CD4-positive, alpha-beta T cell treated with Interferon gamma for 1 hour (primary cell): Measurements from ENCODE around the gene NT5C3B.

Experiments
- DNase-seq: peaks from one replicate; pipeline ENCODE4 v3.0.0-alpha.2; 2020

Gene NT5C3B

DNA sequence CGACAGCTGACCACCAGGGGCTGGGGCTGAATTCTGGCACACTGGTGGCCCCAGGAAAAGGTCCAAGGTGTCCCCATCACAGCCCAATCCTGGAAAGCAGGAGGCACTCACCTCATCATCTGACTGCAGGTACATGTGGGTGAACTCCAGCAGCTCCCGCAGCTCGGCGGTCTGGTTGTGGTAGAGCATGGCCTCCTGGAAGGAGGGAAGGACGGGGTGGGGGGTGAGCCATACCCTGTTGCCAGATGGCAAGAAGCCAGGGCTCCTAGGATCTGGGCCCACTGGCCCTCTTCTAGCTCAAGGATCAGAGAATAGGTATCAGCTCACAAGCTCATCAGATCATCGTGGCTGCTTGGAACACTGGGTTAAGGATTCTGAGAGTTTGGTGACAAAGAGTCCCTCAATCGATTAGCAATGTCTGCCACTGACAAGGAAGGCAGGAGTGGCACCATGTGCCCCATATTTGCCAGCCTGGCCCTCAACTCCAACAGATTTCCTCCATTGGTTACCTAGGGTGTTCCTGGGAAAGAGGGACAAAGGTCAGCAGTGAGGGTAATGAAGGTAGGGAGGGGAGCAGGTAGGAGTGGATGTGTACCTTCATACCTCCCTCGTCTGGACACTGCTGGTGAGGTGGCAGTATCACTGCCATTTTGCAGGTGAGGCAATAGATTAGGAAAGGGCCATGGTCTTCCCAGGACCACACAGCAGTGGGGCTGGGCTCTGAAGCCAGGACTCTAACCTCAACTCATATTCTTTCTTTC is 29.2 kb downstream of the NT5C3B start:
- no peak for DNase-seq

DNA sequence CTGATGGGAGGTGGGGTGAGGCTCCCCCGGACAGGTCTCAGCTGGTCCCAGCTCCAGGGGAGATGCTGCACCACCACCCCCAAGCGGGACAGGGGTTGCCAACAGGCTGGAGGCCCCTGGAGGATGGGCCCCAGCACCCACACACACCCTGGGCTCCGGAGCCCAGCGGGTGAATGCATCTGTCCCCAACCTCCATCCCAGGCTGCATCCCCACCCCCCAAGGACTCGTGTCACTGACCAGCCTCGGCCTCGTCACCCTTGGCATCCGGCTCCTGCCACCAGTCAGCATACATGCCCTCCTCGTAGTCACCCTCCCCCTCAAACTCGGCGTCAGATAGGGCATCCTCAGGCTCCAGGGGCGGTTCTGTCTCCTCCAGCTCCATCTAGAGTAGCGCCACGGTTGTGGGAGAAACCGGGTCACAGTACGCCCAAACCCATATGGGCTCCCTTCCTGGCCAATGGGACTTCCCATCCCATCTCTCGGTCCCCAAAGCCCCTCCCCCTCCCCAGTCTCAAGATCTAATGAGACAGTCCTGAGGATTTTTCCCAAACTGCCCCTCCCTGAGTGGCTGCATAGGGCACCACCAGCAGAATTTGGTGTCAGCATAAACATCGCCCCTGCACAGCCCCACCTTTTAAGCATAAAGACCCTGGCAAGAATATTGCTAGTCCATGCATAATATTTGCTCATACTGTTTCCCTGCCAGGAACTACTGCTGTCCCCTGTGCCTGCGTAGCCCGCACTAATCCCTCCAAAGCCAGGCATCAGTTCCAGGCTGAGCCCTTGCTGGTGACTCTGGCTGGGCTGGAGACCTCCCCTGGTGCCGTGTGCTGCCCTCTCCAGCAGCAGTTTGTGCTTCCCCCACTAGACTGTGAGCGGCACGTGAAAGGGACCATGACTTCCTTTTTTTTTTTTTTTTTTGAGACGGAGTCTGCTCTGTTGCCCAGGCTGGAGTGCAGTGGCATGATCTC is 32.7 kb downstream of the NT5C3B start:
- no peak for DNase-seq

DNA sequence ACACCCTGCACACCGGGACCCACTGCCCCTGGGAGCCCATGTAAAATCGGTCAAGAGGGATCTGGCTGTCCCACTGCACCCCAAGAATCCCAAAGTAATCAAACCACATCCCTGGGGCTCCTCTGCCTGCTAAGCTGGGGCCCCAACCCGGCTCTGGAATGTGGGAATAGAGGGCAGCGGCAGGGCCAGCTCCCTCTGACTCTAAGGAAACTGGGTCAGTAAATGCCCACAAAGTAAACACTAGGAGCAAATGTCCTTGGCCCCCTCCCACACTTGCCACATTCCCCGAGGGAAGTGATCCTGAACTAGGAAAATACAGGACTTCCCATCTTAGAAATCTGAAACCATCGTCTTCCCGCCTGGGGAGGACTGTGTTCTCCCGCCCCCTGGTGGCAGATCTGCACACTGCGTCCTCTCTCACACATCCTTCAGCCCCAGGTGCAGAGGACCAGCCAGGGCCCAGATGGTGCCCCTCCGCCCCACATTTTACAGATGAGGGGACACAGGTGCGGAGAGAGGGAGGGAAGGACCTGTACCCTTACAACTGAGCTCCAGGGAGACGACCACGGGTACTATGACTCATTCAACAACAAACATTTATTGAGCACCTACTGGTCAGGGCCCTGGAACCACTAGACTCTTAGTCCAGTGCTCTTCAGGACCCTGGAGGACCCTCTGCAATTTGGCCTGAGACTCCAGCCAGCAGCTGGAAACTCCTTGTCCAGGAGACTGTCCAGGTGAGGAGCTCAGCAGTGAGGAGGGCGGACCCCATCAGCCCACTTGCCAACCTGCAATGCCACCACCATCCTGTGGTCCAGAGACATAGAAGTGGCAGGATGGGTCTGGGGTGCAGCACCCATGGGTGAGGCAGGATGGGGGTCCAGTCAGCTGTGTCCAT is 34.4 kb downstream of the NT5C3B start:
- peak; percentile 55 for DNase-seq

DNA sequence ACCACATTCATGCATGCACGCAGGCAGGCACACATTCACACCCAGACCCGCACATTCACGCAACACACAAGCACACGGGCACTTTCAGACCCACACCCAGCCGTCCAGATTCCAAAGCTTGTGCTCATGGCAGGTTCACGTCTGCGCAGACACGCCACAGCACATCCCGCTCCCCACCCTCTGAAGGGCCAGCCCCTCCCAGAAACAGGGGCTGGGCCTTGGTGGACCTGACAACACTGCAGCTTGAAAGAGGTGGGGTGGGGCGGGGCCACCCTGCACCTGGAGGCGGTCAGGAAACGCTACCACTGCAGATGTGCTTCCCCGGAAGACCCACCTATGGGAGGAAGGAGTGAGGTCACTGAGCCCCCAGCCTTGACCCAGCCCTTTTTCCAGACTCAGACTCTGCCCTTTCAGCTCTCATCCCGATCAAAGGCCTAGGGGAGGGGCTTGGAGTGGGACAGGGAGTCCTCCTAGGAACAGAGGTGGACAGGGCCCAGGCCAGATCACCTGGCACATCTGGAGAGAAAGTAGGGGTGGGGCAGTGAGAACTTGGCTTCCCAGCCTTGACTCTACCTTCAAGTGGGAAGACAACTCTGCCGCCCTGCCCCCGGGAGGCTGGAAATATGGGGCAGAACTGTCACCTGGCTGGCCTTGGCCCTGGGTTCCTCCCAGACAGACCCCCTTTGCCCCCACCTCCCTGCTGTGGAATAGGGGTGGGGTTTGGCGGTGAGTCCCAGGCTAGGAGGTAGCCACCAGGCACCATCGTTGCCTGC is 35.2 kb downstream of the NT5C3B start:
- no peak for DNase-seq

DNA sequence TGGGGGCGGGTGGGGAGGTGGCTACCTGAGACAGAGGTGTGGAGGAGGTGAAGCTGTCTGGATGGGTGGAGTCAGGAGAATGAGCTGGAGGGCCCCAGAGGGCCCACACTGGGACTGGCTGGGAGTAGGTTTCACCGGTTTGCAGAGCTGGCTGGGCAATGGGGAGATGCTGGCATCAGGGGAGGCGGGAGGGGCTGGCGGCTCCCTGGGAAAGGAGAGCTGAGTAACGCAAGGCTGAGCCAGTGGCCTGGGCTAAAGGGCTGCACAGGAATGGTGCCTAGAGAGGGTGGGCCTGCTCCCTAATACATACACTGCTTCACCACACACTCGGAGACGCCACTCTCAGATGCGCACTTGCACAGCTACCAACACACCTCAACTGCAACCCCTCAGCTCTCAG is 36.7 kb downstream of the NT5C3B start:
- no peak for DNase-seq

DNA sequence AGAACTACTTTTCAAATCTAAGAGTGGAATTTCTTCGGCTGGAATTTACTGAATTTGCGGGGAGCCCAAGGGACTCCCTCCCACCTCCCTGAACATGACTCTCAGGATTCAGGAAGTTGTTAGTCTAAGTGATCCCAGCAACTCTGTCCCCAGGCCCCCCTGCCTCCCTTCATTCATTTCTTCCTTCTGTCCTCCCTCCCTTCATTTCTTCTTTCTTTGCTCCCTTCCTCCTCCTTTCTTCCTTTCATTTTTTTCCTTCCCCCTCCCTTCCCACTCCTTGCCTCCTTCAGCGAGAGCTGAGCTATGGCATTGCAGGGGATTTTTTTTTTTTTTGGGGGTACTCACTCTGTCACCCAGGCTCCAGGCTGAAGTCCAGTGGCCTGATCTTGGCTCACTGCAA is 38.7 kb downstream of the NT5C3B start:
- DNase-seq: no peak

DNA sequence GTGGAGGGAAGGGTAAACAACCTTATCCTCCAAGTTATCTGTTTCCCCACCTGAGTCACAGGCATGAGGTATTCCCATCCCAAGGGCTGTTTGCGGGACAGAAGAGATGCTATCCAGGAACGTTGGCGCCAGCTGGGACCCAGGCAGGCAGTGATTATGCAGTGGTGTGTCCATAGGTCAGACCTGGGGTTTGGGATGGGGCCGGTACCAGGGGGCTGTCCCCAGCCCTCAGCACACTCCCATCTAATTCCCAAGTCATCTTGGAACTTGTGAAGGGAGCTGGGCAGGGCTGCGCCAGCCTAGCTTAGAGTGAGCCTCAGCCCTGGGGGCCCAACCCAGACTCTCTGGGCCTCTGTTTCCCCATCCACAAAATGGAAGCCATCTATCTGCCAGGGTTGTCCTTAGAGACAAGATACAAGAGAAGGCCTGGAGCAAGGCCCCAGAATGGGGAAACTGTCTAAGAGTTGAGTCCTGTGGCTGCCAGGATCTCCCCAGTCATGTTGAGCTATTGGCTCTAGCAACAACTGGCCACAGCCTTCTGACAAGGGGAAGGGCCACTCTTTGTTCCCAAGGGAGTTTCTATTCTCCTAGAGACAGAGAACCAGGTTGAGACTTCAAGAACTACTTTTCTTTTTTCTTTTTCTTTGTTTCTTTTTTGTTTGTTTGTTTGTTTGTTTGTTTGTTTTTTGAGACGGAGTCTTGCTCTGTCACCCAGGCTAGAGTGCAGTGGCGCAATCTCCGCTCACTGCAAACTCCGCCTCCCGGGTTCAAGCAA is 39.7 kb downstream of the NT5C3B start:
- no peak for DNase-seq

DNA sequence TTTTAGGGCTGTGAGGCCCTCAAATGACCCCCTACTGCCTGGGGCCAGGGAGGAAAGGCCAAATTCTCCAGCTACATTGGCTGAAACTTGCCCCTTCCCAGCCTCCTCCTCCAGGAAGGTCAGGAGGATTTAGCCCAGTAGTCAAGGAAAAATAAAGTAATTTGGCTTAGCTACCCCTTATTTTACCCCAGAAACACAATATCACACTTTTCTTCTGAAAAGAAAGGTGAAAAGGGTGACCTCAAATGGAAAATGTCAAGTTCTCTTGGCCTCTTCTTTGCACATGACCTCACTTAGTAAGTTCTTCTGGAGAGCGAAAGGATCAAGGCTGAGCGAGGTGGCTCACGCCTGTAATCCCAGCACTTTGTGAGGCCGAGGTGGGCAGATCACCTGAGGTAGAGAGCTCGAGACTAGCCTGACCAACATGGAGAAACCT is 41.5 kb downstream of the NT5C3B start:
- no peak for DNase-seq

DNA sequence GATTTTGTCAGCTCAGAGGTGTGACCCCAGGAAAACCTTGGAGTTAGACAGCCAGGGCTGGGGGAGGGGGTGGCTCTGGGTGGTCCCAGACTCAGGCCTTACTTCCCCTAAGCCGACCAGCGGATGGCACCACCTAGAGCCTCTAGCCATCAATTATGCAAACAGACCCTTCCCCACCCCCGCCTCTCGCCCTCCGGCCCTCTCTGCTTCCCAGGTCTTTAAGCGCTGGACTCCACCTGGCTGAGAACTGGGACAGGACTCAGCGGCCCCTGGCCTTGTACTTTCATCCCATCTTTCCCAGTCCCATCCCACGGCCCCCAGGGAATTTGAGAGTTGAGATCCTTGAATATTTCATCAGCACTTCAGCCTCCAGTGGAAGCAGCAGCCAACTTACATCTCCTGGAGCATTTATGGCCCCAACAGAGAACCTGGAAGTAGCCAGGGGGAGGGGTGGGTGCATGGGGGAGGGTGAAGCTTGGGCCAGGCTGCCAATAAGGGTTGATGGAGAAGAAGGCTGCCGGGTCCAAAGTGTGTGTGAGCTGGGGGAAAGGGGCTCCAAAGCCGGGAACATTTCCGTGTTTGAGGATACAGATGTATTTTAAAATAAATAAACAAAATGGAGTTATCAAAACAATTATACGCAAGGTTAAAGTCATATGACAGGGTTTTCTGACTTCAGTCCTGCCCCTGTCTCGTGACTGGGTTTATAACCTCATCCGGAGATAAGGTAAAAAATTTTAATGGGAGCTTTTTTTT is 42.1 kb downstream of the NT5C3B start:
- no peak for DNase-seq

DNA sequence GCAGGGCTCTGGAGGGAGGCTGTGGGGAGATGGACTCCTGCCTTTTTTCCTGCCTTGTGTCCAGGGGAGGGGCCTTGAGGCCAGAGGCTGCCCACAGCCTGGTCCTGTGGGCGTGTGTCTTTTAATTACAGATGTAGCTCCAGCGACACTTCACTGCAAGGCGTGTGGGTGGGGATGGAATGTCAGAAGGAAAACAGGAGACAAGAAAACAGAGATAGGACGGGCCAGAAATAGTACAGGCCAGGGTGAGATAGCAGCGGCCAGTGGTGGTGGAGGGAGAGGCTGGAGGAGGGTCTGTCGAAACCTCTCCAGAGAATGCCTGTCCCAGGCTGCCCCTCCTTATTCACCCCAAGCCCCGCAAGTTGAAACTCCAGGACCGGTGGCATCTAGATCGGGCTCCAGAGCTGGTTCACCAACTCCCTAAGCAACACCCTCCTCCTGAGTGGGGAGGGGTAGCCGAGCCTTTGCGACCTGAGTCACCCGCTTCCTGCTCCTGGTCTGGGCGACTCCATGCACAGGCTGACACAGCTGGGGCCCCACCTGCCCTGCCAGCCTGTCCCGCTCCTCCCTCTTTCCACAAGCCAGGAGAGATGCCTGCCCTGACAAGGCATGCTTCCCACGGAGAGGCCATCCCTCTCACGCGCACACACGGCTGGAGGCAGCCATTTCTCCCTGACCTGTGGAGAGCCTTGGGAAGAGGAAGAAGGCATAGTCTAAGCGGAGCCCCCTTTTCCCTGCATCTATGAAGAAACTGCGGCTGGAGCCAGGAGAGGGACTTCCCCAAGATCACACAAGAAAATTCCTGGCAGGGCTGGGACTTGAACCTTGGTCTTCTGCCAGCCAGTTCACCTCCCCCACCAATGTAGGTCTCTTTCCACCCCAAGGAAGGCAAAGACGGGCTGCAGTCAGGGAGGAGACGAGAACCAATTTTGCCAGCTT is 42.9 kb downstream of the NT5C3B start:
- no peak for DNase-seq

DNA sequence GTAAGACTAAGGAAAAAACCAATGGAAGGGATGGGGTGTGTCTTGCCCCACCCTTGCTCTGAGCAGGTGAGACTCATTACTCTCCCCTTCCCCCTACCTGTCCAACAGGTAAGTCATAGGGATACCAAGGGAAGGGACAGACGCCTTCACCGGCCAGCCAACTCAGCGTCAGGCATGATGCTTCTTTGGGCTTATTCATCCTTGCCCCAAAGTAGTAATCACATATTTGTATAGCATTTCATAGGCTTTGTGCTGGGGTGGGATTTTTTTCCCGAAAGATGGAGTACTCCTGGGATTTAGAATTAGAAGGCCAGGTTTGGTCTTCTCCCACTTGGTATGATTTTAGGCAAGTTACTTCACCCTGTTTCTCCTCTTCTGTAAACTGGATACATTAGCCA is 49.0 kb downstream of the NT5C3B start:
- DNase-seq: no peak

DNA sequence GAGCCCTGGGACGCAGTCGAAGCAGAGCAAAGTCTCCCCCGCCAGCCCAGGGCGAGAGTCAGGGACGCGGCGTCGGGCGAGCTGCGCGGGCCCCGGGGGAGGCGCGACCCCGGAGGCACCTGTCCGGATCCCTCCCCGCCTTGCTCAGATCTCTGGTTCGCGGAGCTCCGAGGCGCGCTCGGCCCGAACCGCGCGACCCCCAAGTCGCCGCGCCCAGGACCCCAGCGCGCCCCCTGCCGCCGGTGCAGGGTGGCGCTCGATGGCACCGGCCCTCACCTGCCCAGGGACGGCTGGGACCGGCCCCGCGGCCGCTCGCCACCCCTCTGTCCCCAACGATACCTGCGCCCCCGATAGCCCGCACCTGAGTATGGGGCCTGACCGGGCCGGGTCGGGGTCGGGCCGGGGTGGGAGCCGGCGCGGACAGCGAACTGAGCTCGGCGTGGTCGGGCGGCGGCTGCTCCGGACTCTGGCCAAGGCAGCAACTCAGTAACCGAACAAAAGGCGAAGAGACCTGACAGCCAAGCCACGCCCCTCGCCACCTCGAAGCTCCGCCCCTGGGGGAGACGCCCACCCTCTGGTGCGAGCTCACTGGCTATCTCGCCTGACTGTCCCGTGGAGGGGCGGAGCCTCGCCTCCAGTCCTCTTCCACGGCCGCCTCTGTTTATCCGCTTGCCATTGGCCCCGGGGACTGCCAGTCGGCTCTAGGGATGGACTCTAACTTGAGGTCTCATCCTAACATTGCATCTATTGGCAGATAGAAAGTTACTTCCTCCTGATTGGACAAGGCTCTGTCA is 49.6 kb downstream of the NT5C3B start, which contains the start of gene JUP:
JUP (minus strand) TSS at position 485 of the 794 bp plus-strand sequence. CDS start 14,857 bp downstream, outside the sequence.
- peak; percentile 97 for DNase-seq

DNA sequence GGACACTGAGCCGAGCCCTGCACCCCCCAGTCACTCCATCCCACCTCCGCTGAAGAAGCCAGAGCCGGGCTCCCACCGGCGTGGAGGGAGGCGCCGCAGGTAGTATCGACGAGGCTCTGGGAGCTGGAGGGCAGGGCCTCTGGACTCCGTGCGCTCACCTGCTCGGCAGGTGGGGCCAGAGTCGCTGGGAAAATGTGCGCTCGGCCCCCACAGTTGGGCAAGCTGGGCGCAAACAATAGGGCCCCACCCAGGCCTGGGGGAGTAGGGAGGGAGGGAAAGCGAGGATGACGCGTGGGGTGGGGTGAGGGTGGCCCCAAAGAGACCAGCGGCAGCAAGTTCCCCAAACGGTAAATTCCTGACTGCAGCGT is 50.2 kb downstream of the NT5C3B start:
- DNase-seq: peak; percentile 23

DNA sequence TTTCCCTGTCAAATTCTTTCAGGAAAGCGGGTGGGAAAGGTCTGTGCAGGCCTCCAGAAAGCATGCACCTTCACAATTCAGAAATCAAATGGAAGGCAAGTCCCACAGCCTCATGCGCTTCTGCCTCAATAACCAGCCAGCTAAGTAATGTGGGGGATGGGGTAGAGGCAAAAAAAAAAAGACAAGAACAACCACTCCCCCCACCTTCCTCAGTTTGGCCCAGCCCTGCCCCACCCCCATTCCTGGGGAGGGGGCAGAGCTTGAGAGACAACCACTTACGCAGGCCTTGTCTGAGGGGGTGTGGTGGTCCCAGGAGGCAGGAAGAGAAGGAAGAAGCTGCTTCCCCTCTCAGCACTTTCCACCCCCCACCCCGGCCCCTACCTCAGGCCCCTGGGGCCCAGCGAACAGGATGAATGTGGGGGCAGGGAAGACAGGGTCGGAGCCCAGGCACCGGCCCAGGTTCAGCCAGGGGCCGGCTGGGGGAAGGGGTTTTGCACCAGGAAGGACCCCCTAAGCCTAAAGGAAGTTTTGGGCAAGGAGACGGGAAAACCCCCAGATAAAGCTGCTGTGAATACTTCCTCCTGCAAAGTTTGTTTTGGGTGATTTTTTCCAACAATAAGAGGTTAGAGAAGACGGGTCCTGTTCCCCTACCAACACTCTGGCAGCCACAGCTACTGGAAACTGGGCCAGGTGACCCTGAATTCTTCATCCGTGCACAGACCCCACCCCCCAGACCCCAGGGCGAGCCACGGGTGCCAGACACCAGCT is 50.8 kb downstream of the NT5C3B start:
- DNase-seq: peak; percentile 63

DNA sequence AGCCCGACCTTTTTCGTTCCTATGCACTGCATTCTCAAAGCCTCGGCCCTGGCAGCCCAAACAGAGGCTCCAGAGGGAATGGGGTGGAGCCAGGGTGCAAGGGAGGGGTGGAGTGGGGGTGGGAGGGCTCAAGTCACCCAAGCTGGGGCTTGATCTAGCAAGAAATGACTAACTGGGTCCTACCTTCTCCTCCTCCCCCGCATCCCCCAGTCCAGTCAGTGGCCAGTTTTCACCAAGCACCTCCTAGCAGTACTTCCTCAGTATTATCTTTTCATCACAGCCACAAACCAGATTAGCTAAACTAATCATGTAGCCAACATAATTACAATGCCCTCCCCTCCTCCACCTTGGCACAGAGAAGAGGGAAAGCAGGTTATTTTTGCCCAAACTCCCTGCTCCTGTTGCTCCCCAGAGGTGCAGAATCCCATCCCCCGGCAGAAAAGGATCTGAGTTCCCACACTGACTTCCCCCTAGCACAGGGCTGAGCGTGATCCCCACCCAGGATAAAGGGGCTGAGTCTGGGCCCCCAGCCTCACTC is 51.8 kb downstream of the NT5C3B start:
- DNase-seq: no peak

DNA sequence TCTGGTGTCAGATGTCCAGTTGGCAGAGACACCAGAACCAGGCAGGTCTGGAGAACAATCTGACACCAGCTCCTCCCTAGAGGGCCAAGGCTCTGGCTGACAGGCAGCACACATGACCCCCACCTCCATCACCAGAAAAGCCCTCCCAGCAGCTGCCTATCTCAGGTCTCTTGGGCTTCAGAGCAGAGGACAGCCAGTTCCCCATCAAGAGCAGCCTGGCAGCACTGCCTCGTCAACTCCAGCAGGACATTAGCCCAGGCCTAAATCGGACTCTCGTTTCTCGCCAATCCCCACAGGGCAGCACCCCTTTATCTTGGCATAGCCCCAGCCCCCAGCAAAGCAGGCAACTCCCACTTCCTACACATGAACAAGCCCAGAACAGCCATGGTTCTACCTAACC is 53.9 kb downstream of the NT5C3B start:
- no peak for DNase-seq

DNA sequence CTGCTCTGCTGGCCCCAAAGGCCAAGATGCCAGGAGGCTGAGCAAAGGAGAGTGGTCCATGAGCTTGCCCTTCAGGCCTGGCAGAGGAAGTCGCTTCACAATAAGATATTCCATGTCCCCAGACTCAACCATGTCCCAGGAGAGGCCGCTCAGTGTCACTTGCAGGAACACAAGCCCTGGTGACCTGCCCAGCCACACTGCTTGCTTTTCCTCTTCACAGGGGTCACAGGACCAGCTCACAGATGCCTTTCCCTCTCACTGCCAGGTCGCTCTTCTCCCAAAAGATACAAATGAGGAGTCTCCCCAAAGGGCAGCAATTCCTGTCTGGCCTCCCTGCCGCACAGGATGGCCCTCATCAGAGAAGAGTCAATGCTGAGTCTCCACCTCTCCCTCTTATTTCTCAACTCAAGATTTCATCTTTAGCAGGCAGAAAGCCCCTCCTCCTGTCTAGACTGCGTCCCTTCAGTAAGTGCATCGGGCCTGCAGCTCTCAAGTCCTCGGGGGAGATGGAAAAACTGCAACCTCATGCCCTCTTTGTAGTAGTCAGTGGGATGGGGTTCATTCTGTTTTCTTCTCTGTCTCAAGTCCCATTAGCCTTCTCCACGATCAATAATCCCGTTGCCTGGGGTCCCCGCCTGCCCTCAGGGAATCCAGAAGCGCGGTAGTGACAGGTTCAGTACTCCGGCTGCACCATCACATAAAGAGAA is 54.5 kb downstream of the NT5C3B start:
- DNase-seq: no peak
